ENCODE data around the gene DENND1B.

Gene DENND1B

DNA sequence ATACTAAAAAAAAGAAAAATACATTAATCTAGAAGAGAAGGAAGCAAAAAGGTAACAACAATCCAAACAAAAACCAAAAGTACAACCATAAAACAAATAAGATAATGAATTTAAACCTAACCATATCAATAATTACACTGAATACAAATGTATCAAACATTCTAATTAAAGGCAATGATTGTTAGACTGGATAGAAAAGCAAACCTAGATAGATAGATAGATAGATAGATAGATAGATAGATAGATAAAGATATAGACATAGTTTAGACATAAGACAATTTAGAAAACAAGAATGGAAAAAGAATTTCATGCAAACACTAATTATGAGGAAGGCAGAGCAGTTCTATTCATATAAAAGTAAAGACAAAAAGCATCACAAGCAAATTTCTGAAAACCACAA is 24.9 kb downstream of the DENND1B start:
- no peak for DNase-seq
- Histone ChIP-seq H3K4me3 (no peak overlapping the region), H3K27me3 (no peaks in the 10 kb centered on the region), H3K36me3 (peaks cover 0 to 9% (median 0%) of the 10 kb centered on the region in 3 donors), H3K4me1 (peaks cover 0 to 6% (median 0%) of the 10 kb centered on the region in 4 donors), H3K9me3 (no peaks in the 10 kb centered on the region), H3K27ac (no peak overlapping the region)
- TF ChIP-seq, protein P1, sequence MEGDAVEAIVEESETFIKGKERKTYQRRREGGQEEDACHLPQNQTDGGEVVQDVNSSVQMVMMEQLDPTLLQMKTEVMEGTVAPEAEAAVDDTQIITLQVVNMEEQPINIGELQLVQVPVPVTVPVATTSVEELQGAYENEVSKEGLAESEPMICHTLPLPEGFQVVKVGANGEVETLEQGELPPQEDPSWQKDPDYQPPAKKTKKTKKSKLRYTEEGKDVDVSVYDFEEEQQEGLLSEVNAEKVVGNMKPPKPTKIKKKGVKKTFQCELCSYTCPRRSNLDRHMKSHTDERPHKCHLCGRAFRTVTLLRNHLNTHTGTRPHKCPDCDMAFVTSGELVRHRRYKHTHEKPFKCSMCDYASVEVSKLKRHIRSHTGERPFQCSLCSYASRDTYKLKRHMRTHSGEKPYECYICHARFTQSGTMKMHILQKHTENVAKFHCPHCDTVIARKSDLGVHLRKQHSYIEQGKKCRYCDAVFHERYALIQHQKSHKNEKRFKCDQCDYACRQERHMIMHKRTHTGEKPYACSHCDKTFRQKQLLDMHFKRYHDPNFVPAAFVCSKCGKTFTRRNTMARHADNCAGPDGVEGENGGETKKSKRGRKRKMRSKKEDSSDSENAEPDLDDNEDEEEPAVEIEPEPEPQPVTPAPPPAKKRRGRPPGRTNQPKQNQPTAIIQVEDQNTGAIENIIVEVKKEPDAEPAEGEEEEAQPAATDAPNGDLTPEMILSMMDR (IDR thresholded peaks at IDR 0.05): no peak
- intact Hi-C loops (cut with DNase I; ENCODE audit: low total_unique reads): no loop called here

DNA sequence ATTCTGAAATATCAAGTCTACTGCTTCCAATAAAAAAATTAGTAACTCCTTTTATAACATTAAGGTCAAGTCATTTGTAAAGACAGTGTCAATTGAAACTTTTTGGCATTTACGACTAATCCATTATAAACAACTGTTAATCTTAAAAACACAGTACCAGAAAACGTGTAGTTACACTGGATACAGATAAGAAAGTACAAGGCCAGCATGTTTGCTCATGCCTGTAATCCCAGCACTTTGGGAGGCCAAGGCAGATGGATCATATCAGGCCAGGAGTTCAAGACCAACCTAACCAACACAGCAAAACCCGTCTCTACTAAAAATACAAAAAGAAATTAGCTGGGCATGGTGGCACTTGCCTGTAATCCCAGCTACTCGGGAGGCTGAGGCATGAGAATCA is 29.4 kb downstream of the DENND1B start:
- intact Hi-C loops (cut with DNase I; ENCODE audit: low total_unique reads): no loop called here
- Histone ChIP-seq H3K4me3 (no peak overlapping the region), H3K36me3 (no peaks in the 10 kb centered on the region), H3K27me3 (no peaks in the 10 kb centered on the region), H3K27ac (no peak overlapping the region), H3K9me3 (no peaks in the 10 kb centered on the region), H3K4me1 (peaks cover 0 to 3% (median 0%) of the 10 kb centered on the region in 4 donors)
- TF ChIP-seq, protein P1 (IDR thresholded peaks at IDR 0.05): no peak
- DNase-seq: no peak

DNA sequence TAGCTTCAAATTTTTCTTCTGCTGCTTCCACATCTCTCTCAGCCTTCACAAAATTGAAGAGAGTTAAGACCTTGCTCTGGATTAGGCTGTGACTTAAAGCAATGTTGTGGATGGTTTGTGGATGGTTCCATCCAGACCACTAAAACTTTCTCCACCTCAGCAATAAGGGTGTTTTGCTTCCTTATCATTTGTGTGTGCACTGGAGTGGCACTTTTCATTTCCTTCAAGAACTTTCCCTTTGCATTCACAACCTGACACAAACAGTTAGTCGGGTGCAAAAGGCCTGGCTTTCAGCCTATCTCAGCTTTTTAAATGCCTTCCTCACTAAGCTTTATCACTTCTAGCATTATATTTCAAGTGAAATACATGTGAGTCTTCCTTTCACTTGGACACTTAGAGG is 30.3 kb downstream of the DENND1B start:
- DNase-seq: no peak
- Histone ChIP-seq H3K27ac (no peak overlapping the region), H3K4me1 (no peaks in the 10 kb centered on the region), H3K36me3 (no peaks in the 10 kb centered on the region), H3K9me3 (no peaks in the 10 kb centered on the region), H3K4me3 (no peak overlapping the region), H3K27me3 (no peaks in the 10 kb centered on the region)
- intact Hi-C loops (cut with DNase I; ENCODE audit: low total_unique reads): no loop called here
- TF ChIP-seq, protein P1 (IDR thresholded peaks at IDR 0.05): no peak

DNA sequence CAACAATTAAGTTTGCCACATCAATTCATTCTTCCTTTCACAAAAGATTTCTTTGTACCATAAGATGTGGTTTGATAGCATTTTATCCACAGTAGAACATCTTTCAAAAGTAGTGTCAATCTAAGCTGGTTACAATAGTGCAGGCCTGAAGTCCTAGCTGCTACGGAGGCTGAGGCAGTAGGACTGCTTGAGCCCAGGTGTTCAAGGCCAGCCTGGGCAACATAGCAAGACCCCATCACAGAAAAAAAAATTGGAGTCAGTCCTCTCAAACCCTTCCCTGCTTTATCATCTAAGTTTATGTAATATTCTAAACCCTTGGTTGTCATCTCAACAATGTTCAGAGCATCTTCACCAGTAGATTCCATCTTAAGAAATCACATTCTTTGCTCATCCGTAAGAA is 31.7 kb downstream of the DENND1B start:
- intact Hi-C loops (cut with DNase I; ENCODE audit: low total_unique reads): no loop called here
- Histone ChIP-seq H3K4me3 (no peak overlapping the region), H3K9me3 (no peaks in the 10 kb centered on the region), H3K27me3 (no peaks in the 10 kb centered on the region), H3K27ac (no peak overlapping the region), H3K36me3 (no peaks in the 10 kb centered on the region), H3K4me1 (no peaks in the 10 kb centered on the region)
- DNase-seq: no peak
- TF ChIP-seq, protein P1 (IDR thresholded peaks at IDR 0.05): no peak

DNA sequence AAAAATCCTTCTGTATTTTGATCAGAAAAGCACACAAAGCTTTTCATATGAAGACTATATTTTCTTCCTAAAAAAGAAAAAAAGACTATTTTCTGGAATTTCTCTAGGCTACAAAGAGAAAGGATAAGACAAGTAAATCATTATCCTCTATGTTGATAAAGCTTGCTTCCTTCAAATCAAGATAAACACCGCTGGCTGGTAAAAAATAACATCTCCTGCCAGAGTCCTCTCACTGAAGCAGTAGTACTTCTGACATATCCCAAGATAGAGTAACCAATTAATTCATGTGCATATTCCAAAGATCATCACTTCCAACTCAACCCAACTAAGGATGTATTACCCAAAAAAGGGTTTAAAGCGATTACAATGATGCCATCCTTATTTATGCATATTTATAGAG is 34.3 kb downstream of the DENND1B start:
- Histone ChIP-seq H3K4me3 (no peak overlapping the region), H3K4me1 (no peaks in the 10 kb centered on the region), H3K36me3 (no peaks in the 10 kb centered on the region), H3K27ac (no peak overlapping the region), H3K9me3 (no peaks in the 10 kb centered on the region), H3K27me3 (no peaks in the 10 kb centered on the region)
- no peak for DNase-seq
- intact Hi-C loops (cut with DNase I; ENCODE audit: low total_unique reads): no loop called here
- TF ChIP-seq, protein P1 (IDR thresholded peaks at IDR 0.05): no peak

DNA sequence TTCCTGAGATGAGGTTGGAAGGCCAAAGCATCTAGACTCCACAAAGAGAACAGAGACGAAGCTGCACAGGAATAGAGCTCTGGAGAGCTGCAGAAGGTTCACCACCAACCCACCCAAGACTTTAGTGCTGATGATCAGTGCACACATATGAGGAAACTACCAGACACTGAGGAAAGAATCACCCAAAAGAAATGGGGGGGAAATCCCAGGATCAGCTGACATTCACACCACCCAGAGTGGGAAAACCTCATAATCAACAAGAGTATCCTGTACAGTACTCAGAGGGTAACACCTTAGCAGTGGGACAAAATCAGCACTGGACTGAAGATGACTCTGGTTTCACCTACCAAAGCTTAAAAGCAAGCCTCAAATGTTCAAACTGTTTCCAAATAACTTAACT is 36.4 kb downstream of the DENND1B start:
- Histone ChIP-seq H3K27me3 (no peaks in the 10 kb centered on the region), H3K36me3 (no peaks in the 10 kb centered on the region), H3K9me3 (no peaks in the 10 kb centered on the region), H3K4me3 (no peak overlapping the region), H3K4me1 (no peaks in the 10 kb centered on the region), H3K27ac (no peak overlapping the region)
- intact Hi-C loops (cut with DNase I; ENCODE audit: low total_unique reads): no loop called here
- no peak for DNase-seq
- TF ChIP-seq, protein P1 (IDR thresholded peaks at IDR 0.05): no peak

All from tibial artery (tissue), 4 donors.